Measurements from ENCODE around the gene GEMIN4. TPM values are rescaled to one million over a fixed set of nuclear protein-coding genes. Genes with fewer than 3 reads are reported as not detected.
A peak's percentile ranks its signal among the peaks of the same experiment; 100 is the strongest.

The GEMIN4 gene
- total RNA-seq, 1 donor, result 8.7 TPM

DNA sequence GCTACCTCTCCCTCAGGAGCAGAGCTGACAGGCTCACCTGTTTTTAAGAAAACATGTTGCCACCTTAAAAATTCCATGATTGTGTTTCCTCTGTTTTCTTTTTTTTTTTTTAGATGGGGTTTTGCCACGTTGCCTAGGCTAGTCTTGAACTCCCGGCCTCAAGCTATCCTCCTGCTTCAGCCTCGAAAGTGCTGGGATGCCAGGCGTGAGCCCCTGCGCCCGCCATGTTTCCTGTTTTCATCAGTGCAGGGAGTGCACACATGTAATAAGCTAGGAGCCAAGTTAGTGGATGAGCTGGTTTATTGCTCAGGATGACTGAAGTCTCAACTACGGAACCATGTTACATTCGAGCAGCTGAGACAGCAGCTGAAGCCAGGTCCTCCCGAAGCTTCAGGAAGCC lies 43.7 kb upstream of the GEMIN4 start:
- Histone ChIP-seq H4K20me1 (ENCODE audit: insufficient read depth, low read length) (peaks cover 6% of the 10 kb centered on the region), H3K9me3 (ENCODE audit: low read depth, low read length) (no peaks in the 10 kb centered on the region), H3K4me2 (ENCODE audit: insufficient read depth, low read length) (no peak overlapping the region), H3K79me2 (ENCODE audit: insufficient read depth, low read length) (no peaks in the 10 kb centered on the region), H2AFZ (ENCODE audit: low read length) (no peak overlapping the region), H3K36me3 (ENCODE audit: insufficient read depth, low read length) (peaks cover 23% of the 10 kb centered on the region), H3K4me1 (ENCODE audit: insufficient read depth, low read length) (peaks cover 7% of the 10 kb centered on the region), H3K27ac (ENCODE audit: low read depth, low read length) (no peak overlapping the region), H3K4me3 (ENCODE audit: insufficient read depth, low read length) (no peak overlapping the region), H3K27me3 (ENCODE audit: insufficient read depth, low read length) (no peaks in the 10 kb centered on the region)
- DNase-seq (ENCODE audit: insufficient read length, low spot score, missing footprints), result peak; percentile 51
- TF ChIP-seq, protein P1, sequence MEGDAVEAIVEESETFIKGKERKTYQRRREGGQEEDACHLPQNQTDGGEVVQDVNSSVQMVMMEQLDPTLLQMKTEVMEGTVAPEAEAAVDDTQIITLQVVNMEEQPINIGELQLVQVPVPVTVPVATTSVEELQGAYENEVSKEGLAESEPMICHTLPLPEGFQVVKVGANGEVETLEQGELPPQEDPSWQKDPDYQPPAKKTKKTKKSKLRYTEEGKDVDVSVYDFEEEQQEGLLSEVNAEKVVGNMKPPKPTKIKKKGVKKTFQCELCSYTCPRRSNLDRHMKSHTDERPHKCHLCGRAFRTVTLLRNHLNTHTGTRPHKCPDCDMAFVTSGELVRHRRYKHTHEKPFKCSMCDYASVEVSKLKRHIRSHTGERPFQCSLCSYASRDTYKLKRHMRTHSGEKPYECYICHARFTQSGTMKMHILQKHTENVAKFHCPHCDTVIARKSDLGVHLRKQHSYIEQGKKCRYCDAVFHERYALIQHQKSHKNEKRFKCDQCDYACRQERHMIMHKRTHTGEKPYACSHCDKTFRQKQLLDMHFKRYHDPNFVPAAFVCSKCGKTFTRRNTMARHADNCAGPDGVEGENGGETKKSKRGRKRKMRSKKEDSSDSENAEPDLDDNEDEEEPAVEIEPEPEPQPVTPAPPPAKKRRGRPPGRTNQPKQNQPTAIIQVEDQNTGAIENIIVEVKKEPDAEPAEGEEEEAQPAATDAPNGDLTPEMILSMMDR (IDR thresholded peaks at IDR 0.05; ENCODE audit: extremely low read depth, low read depth, low read length), result no peak

DNA sequence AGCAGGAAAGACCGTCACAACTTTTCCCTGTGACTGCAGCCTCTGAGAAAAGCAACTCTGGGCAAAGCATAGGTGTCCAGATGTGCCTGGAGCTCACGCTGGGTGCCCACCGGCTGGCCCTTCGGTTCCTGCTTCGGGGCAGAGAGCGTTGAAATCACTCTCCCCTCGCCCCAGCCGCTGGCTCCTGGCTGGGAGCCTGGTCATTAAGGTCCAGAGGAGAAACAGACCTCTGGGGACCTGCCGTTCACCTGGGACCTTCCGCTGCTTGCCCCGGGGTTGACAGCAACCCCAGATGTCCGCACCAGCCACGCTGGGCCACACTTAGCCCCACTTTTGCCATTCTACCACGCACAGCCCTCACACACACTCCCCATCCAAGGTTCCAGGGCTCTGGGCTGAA lies 43.2 kb upstream of the GEMIN4 start:
- Histone ChIP-seq H3K4me2 (ENCODE audit: insufficient read depth, low read length) (peak overlapping the region; percentile 70), H2AFZ (ENCODE audit: low read length) (peak overlapping the region; percentile 4), H3K36me3 (ENCODE audit: insufficient read depth, low read length) (peaks cover 23% of the 10 kb centered on the region)

DNA sequence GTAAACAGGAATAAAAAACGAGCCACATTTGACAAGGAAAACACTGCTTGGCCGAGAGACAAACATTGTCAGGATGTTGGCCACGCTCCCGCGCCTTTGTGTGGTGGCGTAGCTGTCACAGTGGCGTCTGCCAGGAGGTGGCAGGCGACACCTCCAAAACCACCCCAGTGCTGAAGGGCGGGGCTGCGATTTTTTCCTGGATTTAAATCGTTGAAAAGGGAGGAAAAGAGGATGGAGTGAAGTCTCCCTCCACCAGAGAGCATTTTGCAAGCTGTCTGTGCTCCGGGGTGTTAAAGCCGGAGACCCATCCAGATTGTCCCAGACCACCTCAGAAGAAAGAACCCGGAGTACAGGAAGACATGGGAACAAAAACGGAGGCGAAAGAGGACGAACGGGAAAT lies 42.8 kb upstream of the GEMIN4 start:
- peak overlapping the region; percentile 51 for H2AFZ ChIP-seq (ENCODE audit: low read length)
- TF ChIP-seq, protein P1 (IDR thresholded peaks at IDR 0.05; ENCODE audit: extremely low read depth, low read depth, low read length), result peak; percentile 80
- H3K4me2 ChIP-seq (ENCODE audit: insufficient read depth, low read length), result peak overlapping the region; percentile 70
- no peaks in the 10 kb centered on the region for H3K9me3 ChIP-seq (ENCODE audit: low read depth, low read length)
- H3K27me3 ChIP-seq (ENCODE audit: insufficient read depth, low read length), result no peaks in the 10 kb centered on the region
- DNase-seq (ENCODE audit: insufficient read length, low spot score, missing footprints), result peak; percentile 96
- H3K27ac ChIP-seq (ENCODE audit: low read depth, low read length), result no peak overlapping the region
- H3K79me2 ChIP-seq (ENCODE audit: insufficient read depth, low read length), result no peaks in the 10 kb centered on the region
- H3K4me1 ChIP-seq (ENCODE audit: insufficient read depth, low read length), result peaks cover 7% of the 10 kb centered on the region
- H3K36me3 ChIP-seq (ENCODE audit: insufficient read depth, low read length), result peaks cover 23% of the 10 kb centered on the region
- H3K4me3 ChIP-seq (ENCODE audit: insufficient read depth, low read length), result peak overlapping the region; percentile 50
- H4K20me1 ChIP-seq (ENCODE audit: insufficient read depth, low read length), result peaks cover 6% of the 10 kb centered on the region

More for the DNA sequence above, 43.2 kb upstream of the GEMIN4 start:
- peak overlapping the region; percentile 50 for H3K4me3 ChIP-seq (ENCODE audit: insufficient read depth, low read length)
- no peaks in the 10 kb centered on the region for H3K79me2 ChIP-seq (ENCODE audit: insufficient read depth, low read length)
- H3K27me3 ChIP-seq (ENCODE audit: insufficient read depth, low read length), result no peaks in the 10 kb centered on the region
- H3K9me3 ChIP-seq (ENCODE audit: low read depth, low read length), result no peaks in the 10 kb centered on the region
- H4K20me1 ChIP-seq (ENCODE audit: insufficient read depth, low read length), result peaks cover 6% of the 10 kb centered on the region
- TF ChIP-seq, protein P1 (IDR thresholded peaks at IDR 0.05; ENCODE audit: extremely low read depth, low read depth, low read length), result no peak
- peaks cover 7% of the 10 kb centered on the region for H3K4me1 ChIP-seq (ENCODE audit: insufficient read depth, low read length)
- DNase-seq (ENCODE audit: insufficient read length, low spot score, missing footprints), result no peak
- no peak overlapping the region for H3K27ac ChIP-seq (ENCODE audit: low read depth, low read length)

DNA sequence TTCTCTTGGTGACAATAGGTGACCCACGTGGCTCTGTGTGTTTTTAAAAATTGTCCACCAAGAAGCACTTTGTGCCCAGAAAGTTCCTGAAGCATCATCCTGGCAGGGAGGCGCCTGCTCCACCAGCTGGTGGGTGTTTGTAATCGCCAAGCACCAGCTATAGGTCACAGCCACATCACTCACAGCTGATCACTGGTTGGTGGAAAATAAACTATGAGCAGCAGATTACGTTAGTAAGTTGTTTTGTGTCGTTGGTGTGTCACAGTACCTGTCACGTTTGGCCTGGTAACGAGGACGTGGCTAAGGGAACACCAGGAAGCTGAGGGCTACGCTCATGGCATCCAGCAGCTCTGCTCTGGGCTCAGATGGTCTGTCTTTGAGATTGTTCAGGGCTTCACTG lies 40.2 kb upstream of the GEMIN4 start:
- DNase-seq (ENCODE audit: insufficient read length, low spot score, missing footprints), result no peak
- no peak overlapping the region for H2AFZ ChIP-seq (ENCODE audit: low read length)
- peaks cover 3% of the 10 kb centered on the region for H3K79me2 ChIP-seq (ENCODE audit: insufficient read depth, low read length)
- no peaks in the 10 kb centered on the region for H3K9me3 ChIP-seq (ENCODE audit: low read depth, low read length)
- H3K4me2 ChIP-seq (ENCODE audit: insufficient read depth, low read length), result no peak overlapping the region
- H3K27me3 ChIP-seq (ENCODE audit: insufficient read depth, low read length), result no peaks in the 10 kb centered on the region
- no peak overlapping the region for H3K27ac ChIP-seq (ENCODE audit: low read depth, low read length)
- TF ChIP-seq, protein P1 (IDR thresholded peaks at IDR 0.05; ENCODE audit: extremely low read depth, low read depth, low read length), result no peak
- H3K4me1 ChIP-seq (ENCODE audit: insufficient read depth, low read length), result peaks cover 7% of the 10 kb centered on the region
- peaks cover 3% of the 10 kb centered on the region for H4K20me1 ChIP-seq (ENCODE audit: insufficient read depth, low read length)
- peaks cover 40% of the 10 kb centered on the region for H3K36me3 ChIP-seq (ENCODE audit: insufficient read depth, low read length)
- no peak overlapping the region for H3K4me3 ChIP-seq (ENCODE audit: insufficient read depth, low read length)

All from osteoblast (primary cell).